ENCODE measurements around the gene SYT7.

GRCh38 chr11:61522881-61523280 lies 58.0 kb downstream of the SYT7 start:
- no peak for TF ChIP-seq CTCF (IDR thresholded peaks at IDR 0.05; ENCODE audit: borderline replicate concordance, extremely low read depth, low read length, poor library complexity, severe bottlenecking)
- no peak for TF ChIP-seq EZH2 (IDR thresholded peaks at IDR 0.05; ENCODE audit: borderline replicate concordance, low read depth, low read length, severe bottlenecking)

Data from DND-41 (cell line).